GM12864 (cell line): ENCODE data around the gene PDPK1.

Source experiments
- DNase-seq: peaks from one replicate; pipeline ENCODE4 v3.0.0-alpha.2; 2011; ENCODE audit warnings: low read depth
- H3K4me3 ChIP-seq: 2 replicates; pipeline ENCODE4 v1.5.1; 2011; ENCODE audit warnings: mild to moderate bottlenecking, low read depth, low read length, control low read depth
- CTCF ChIP-seq: IDR thresholded peaks from 2 replicates; pipeline ENCODE4 v1.5.1; 2011; ENCODE audit warnings: low read depth, mild to moderate bottlenecking, moderate library complexity, low read length, control low read depth, inconsistent platforms; ENCODE audit errors: missing control alignments

Gene PDPK1

DNA sequence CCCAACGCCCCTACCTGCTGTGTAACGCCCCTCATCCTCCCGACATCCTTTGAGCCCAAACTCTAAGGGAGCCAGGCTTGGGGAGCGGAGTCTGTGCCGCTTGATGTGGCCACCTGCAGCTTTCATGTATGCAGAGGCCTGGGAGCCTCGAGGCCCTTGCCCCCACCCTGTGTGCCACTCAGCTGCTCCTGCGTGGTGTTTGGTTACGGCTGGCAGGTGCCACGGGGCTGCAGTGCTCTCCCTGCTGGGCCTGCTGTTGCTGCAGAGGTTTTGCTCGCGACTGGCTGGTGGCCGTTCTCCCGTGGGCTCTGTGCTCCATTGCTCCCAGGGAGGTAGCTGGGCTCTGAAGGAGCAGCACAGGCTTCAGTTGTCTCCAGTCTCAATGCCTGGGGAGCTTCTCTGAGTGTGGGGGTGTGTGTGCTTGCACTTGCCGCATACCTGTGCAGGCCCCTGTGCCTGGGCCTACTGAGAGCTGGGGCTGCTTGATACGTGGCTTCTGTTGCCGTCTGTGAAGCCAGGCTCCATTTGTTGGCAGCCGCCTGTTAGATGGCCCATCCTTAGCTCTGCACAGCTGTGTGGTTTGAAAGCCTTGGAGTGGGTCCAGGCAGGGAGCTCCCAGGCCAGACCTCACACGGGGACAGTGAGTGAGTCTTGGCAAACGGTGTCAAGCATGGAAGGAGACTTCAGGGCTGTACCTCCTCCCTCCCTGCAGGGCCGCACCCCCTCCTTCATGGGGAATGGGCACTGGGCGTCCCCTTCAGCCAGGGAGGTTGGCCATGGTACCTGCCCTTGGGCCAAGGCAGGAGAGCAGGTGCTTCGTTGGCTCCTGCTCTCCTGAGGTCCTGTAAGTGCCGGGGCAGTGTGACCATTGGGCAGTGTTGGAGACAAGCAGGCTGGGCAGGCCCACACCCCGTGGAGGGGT, 47.2 kb downstream of the PDPK1 start:
- DNase-seq = no peak
- TF ChIP-seq CTCF = no peak
- no peak overlapping the region for H3K4me3 ChIP-seq

DNA sequence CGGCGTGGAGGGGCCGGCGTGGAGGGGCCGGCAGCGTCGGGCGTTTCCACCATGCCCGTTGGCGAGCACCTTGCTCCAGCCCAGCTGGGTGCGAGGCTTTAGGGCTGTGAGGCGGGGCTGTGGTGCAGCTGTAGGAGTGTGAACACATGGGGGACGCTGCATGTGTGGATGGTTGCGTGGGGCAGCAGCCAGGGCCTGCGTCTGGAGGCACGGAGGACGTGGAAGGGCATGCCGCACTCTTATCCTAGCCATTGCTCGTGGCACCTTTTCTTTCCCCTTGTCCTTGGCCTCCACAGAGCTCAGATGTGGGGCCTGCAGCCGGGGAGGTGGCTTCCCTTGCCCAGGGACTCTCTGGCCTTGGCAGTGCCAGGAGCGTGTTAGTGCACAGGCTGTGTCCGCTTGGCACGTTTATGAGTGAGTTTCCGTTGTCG, 47.8 kb downstream of the PDPK1 start:
- no peak for TF ChIP-seq CTCF
- DNase-seq = no peak
- H3K4me3 ChIP-seq = no peak overlapping the region

- TF ChIP-seq CTCF = peak; percentile 27
- H3K4me3 ChIP-seq = no peak overlapping the region
- no peak for DNase-seq
These were observed 48.4 kb downstream of the PDPK1 start for GRCh38 chr16:2586241-2586640.

DNA sequence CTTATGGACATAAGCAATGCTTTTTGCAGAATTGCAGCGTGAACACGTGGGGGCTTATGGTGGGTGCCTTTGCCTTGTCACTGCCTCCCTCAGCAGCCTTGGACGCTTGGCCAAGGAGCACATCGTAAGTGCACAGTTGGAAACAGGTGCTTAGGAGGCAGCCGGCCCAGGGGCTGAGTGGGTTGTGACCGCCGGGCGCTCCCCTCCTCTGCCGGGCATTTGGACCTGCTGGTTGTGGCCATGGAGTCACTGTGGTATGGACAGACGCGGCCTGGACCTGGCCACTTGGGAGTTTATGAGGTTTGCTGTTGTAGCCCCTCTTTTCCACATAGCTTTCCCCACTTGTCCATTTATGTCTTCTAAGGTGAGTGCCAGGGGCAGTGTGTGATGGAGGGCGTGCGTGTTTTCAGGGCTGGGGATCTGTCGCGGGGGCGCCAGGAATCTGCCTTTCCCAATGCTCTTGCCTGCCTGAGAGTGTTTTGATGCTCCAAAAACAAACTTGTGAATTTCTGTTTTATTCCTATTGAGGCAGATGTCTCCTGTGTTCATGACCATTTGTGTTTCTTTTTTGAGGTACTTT, 49.2 kb downstream of the PDPK1 start:
- no peak for DNase-seq
- no peak for TF ChIP-seq CTCF
- no peak overlapping the region for H3K4me3 ChIP-seq

DNA sequence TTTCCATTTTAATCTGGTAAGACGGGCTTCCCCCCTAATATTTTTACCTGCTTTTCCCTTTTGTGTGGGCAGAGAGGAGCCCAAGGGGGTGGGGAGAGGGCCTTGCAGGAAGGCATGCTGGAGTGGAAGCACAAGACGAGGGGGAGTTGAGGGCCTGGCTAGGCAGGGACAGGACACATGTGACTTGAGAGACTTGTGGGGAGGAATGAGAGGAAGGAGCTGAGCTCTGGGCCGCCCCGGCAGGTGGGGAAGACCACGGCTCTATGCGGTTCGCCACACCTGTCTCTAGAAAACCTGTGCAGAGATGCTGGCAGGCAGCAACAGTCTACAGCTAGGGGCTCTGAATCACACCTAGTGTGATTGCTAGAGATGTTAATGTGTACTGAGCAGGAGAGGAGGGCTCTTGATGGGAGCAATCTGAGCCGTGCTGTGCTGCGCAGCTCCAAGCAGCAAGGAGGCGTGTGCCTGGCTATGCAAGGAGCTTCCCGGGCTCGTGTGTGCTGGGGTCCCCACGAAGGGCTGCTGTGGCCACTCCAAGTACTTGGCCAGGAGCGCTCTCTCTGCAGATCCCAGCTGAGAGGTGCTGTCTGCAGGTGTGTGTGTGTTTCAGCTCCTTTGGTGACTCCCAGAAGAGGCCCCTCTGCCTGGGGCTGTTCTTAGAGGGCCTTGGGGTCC, 50.2 kb downstream of the PDPK1 start:
- TF ChIP-seq CTCF = no peak
- no peak for DNase-seq
- no peak overlapping the region for H3K4me3 ChIP-seq

DNA sequence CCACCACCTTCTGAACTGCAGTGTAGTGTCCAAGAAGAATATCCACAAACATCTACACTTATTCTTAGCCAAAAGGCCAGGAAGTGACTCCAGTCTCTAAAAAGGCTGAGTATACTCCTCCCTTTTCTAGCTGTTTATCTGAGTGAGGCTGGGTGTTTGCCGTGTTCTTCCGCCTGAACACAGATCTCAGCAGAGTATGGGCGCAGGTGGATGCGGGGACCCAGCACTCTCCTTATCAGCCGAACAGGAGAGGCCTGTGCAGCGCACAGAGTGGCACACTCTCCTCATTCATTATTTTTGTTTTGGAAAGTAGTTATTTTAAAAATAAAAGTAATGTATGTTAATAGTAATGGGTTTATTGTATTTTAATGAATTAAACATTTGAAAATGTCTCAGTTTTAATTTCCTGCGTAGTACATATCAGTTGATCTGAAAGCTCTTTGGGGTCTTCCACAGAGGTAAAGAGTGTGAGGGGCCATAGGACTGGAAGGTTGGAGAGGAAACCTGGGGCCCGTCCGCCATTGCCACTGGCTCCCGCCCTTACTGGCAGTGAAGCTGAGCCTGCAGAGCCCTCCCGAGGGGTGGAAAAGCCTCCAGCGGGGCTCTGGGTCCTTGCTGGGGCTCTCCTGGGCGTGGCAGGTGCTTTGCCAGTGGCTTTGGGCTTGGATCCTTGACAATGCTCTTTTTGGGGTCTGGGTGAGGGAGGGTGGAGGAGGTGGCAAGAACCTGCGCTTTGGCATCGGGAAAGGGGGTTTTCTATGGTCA, 53.8 kb downstream of the PDPK1 start:
- no peak overlapping the region for H3K4me3 ChIP-seq
- TF ChIP-seq CTCF = no peak
- no peak for DNase-seq
